Uterus (tissue), 2 donors: ENCODE data around the gene GALNT9.

Experiments
- CTCF ChIP-seq, 4 experiments: fragments of 200-600 bp in 2 of 4; fragments of 450-650 bp in 2 of 4; sonication (generic) in 2 of 4; IDR thresholded peaks; one replicate each; pipeline ENCODE4 v1.5.1; 2016 to 2019; ENCODE audit warnings: antibody characterized with exemption in 4 of 4, mild to moderate bottlenecking in 2 of 4, moderate library complexity in 1 of 4
- POLR2A ChIP-seq, 2 donors: fragments of 450-650 bp; IDR thresholded peaks; one replicate each; pipeline ENCODE4 v1.6.1; 2016; ENCODE audit warnings: antibody characterized with exemption in 2 of 2, mild to moderate bottlenecking in 1 of 2, moderate library complexity in 1 of 2

GRCh38 chr12:132171968-132172521 lies 157.3 kb downstream of the GALNT9 start:
- no peak for TF ChIP-seq CTCF (IDR thresholded peaks at IDR 0.05)
- TF ChIP-seq POLR2A (IDR thresholded peaks at IDR 0.05), result no peak
